Right ventricle myocardium inferior (tissue), 1 donor: Measurements from ENCODE around the gene BRICD5. TPM values are rescaled to one million over a fixed set of nuclear protein-coding genes. Genes with fewer than 3 reads are reported as not detected.
"Not testable (repeated sequence)": the region's sequence is repeated elsewhere in the genome, so short reads cannot be mapped to it uniquely, and the experiment has no call there.

Source experiments
- ATAC-seq: fragments of 200-7000 bp; cut with Tn5 transposase; one replicate; pipeline ENCODE4 v1.9.1; 2020; ENCODE audit warnings: mild to moderate bottlenecking, moderate library complexity
- DNase-seq: peaks from one replicate; pipeline ENCODE4 v3.0.0; 2021; ENCODE audit errors: missing footprints
- intact Hi-C: fragments of 100-400 bp; cut with DNase I; formaldehyde crosslinking; loops from one replicate; pipeline ENCODE4 v1.11.0; 2022
- total RNA-seq: library from RNA; stranded (reverse); fragmentation: NEBNext Ultra II Directional; extraction: Animal tissue kit (Norgen Biotek cat#: 25700); gene quantifications from one replicate; pipeline ENCODE4 v1.2.1, GENCODE V29; 2021
- donor health status: DM: no; HTN: yes; CAD: no; lungs with severe emphysema.

Gene BRICD5
- total RNA-seq, 1 donor from 2014 or later = 13.2 TPM

DNA sequence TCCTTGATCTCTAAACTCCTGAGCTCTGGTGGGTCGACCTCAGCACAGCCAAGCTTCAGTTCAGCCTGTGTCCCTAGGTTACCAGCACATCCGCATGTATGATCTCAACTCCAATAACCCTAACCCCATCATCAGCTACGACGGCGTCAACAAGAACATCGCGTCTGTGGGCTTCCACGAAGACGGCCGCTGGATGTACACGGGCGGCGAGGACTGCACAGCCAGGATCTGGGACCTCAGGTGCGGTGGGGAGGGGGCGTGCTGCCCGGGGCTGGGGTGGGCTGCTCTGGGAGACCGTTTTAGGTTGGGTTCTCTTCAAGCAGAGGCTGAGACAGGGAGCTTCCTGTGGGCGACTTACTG is 4.3 kb downstream of the BRICD5 start:
- ATAC-seq (no peak), DNase-seq (no peak)
- intact Hi-C loops = loop anchor here (5.0 kb wide), 3 partner anchors 46 to 306 kb away; partner anchors contain the start of genes ATP6V0C, ECI1 and TRAF7

DNA sequence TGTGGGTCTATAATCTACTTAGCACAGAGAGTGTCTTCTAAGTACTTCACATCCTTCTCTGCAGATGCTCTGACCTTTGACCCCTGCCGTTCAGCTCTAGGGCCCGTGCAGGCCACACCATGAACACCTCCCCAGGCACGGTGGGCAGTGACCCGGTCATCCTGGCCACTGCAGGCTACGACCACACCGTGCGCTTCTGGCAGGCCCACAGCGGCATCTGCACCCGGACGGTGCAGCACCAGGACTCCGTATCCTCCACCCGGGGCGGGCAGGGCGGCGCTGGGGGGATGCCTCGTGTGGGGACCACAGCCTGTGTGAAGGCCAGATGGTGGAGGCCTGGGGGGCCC is 4.7 kb downstream of the BRICD5 start:
- DNase-seq (peak; percentile 78), ATAC-seq (no peak)
- intact Hi-C loops = loop anchor here (5.0 kb wide), 3 partner anchors 46 to 306 kb away; partner anchors contain the start of genes ATP6V0C, ECI1 and TRAF7

DNA sequence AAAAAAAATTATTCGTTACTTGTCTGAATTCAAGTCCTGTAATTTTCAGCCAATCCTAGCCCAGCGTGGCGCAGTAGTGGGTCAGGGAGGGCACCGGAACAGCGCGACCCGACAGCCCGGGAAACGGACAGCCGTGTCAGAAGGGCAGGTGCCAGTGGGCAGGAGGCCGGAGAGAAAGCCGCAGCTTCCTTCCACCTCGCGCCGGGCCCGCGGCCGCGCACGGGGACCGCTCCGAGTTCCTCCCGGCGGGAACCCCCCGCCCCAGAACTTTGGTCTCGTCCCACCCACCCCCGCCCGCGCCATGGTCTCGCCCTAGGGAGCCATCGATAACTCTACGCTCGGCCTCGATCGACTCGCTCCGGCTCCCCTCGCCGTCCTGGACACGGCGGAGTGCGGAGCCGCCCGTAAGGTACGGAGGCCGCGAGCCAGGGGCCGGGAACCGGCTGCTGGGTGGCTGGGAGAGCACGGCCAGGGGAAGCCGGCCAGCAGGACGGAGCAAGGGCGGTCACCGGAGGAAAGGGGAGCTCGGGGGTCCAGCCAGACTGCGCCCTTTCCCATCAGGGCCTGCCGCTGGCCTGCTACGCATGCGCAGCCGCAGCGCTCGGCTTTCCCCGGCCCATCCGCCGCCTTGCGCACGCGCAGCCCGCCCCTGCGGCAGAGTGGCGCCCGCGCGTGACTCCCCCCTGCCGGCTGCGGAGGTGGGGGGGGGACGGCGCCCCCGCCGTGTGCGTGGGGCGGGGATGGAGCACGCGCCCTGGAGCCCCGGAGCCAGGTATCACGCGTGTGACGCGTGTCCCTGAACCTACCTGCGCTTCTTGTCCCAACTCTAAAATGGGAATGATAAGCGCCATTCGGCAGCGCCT is 5.3 kb downstream of the BRICD5 start, which contains the start of gene MLST8:
Gene MLST8, plus strand, starts transcription at position 351 of the 863 bp plus-strand sequence. CDS start 632 bp downstream, outside the sequence.
- DNase-seq = peak; percentile 93
- peak; percentile 89 for ATAC-seq
- intact Hi-C loops = loop anchor here (5.0 kb wide), 3 partner anchors 47 to 307 kb away; partner anchors contain the start of genes ATP6V0C, ECI1 and TRAF7

GRCh38 chr16:2204416-2205103 is 6.1 kb downstream of the BRICD5 start:
- ATAC-seq (no peak), DNase-seq (no peak)
- intact Hi-C loops = loop anchor here (5.0 kb wide), 3 partner anchors 47 to 308 kb away; partner anchors contain the start of genes ATP6V0C, ECI1 and TRAF7

GRCh38 chr16:2203119-2203688 is 7.5 kb downstream of the BRICD5 start:
- ATAC-seq, intact Hi-C loops, DNase-seq: not testable (repeated sequence)

GRCh38 chr16:2200313-2200712 is 10.3 kb downstream of the BRICD5 start:
- DNase-seq = no peak
- no peak for ATAC-seq
- intact Hi-C loops = no loop called here

DNA sequence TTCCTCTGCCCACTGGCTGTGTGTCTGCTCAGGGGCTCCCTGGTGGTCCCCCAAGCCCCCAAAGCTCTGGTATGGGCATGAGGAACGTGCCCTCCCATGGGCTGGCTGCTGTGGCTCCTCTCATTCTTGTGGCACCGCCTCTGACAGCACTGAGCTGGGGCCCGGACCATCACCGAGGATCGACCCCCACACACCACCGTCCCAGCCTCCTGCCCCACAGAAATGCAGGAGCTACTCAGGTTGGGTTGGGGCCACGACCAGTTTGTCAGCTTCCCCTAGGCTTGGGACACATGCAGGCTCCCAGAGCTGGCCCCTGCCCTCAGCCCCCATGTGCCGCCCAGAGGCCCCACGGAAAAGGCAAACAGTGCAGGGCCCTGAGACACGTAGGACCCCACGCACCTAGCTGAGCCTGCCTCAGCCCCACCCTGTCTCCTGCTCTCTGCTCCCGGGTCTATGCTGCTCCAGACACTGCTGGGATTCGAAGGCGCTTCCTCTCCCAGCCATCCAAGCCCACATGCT is 11.0 kb downstream of the BRICD5 start:
- DNase-seq (no peak), ATAC-seq (no peak)
- intact Hi-C loops = no loop called here

- intact Hi-C loops = no loop called here
- no peak for DNase-seq
- no peak for ATAC-seq
Observed at GRCh38 chr16:2199095-2199494, 11.6 kb downstream of the BRICD5 start.

GRCh38 chr16:2198283-2198682 is 12.4 kb downstream of the BRICD5 start:
- DNase-seq (no peak), ATAC-seq (no peak)
- intact Hi-C loops = no loop called here

DNA sequence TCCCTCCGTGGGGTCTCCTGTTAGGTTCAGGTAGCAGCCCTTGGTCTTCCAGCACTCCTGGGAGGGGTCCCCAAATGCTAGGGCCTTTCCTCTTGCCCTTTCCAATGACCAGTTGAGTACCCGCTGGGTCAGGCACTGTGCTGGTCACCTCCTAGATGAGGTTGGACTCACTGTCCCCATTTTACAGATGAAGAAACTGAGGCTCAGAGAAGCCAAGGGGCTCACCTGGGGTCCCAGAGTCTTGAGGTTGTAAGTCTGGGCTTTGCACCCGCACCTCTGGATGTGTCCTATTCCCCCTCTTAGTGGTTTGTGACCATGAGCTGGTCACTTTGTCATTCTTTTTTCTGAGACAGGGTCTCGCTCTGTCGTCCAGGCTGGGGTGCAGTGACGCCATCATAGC is 12.9 kb downstream of the BRICD5 start:
- DNase-seq (no peak), ATAC-seq (no peak)
- intact Hi-C loops = no loop called here

GRCh38 chr16:2196981-2197511 is 13.6 kb downstream of the BRICD5 start:
- ATAC-seq (no peak), DNase-seq (no peak)
- intact Hi-C loops = no loop called here

DNA sequence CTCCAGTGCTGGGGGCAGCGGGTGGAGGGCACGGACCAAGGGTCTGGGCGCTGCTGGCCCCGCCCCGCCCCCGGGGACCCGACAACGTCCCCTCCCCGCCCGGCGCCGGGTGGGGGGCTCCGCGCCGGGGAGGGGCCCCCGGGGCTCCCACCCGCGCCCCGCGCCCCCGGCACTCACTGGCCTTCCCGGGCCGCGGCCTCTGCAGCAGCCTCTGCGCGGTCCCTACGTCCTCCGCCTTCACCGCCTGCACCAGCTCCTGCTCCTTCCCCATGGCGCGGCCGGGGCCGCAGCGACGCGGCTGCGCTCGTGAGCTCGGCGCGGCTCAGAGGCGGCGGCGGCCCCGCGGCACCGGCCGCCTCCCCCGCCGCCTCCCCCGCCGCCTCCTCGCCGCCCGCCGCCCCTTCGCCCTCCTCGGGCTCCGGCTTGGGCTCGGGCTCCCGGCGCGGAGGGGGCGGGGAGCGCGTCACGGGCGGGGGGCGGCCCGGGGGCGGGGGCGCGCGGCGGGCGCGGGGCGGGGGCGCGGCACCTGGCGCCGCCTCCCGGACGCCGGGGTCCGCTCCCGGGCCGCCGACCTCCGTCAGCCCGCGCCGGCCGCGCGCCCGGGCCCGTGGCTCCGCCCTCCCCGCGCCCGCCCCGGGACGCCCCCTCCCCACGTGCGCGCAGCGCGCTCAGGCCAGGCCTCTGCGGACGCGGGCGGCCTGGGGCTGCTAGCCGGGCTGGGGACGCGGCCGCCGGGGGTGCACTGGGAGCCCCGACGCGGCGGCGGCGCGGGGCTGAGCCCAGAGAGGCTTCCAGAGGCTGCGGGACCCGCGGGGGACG is 14.3 kb downstream of the BRICD5 start, which contains the start of gene CASKIN1:
Gene CASKIN1, minus strand, starts transcription at position 444 of the 819 bp plus-strand sequence. Its CDS starts 173 bp downstream, at position 271.
- DNase-seq = no peak
- intact Hi-C loops = no loop called here
- ATAC-seq = no peak

DNA sequence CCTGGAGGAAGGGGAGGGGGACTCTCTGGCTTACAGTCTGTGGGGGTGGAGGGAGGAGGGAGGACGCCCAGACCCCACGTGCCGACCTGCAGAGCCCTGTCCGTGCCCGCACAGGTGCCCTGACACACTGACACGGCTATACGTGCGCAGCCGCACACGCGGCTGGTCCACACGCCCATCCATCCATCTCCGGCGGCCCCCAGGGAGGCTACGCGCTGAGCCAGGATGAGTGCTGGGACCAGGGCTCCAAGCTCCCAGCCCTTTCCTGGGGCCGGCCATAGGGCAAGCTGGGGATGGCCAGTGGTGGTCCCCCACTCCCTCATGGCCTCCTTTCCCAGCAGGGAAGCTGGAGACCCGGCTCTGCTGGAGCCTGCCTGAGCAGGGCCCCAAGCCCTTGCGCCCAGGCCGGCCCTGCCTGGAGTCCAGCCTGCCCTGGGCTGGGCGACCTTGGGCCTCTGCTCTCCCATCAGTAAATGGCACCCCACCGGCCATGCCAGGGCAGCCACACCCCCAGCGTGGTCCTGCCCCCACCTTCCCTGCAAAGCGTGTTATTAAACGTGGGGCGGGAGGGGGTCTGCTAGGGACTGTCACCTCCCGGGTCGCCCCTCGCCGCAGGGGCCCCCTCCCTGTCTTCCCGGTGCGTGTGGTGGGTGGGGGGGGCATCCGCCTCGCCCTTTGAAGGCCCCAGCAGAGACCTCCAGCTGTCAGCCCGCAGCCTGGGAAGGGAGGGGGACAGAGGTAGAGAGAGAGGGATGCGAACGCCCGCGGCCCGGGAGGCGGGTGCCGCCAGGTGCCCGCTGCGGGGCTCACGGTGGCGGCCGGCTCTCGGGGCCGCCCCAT is 15.1 kb downstream of the BRICD5 start:
- ATAC-seq (no peak), DNase-seq (no peak)
- intact Hi-C loops = no loop called here

DNA sequence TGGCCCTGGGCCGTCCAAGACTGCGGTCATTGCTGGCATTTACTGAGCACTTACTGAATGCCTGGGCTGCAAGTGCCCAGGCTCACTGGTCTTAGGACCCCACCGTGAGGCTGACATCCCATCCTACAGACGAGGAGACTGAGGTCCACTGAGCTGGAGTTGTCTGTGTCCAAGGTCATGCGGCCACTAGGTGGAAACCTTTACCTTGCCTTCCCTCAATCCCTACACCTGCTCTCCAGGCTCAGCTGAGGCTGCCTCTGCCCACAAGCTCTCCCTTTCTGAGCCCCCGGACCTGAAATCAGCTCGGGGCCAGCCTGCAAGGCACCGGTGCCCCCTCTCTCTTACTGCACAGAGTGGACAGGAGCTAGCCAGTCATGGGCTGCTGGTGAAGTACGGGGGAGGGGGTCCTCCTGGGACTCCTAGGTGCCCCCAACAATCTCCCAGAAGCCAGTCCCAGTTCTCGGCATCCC is 15.8 kb downstream of the BRICD5 start:
- DNase-seq (no peak), ATAC-seq (peak; percentile 23)
- intact Hi-C loops = no loop called here

- intact Hi-C loops = no loop called here
- no peak for ATAC-seq
- DNase-seq = no peak
Observed at GRCh38 chr16:2194166-2194834, 16.4 kb downstream of the BRICD5 start.

GRCh38 chr16:2191446-2191706 is 19.3 kb downstream of the BRICD5 start:
- intact Hi-C loops = no loop called here
- peak; percentile 17 for ATAC-seq
- no peak for DNase-seq
